GM18520 (cell line): ENCODE measurements around the gene APOH.
"Not testable (repeated sequence)": the region's sequence is repeated elsewhere in the genome, so short reads cannot be mapped to it uniquely, and the experiment has no call there.

Experiments used
- ATAC-seq: cut with Tn5 transposase; IDR thresholded peaks from one replicate; pipeline ENCODE4 v1.9.1; 2021; ENCODE audit not compliant: unreplicated experiment

The APOH gene

GRCh38 chr17:66228887-66229782 lies at the start of gene APOH:
TSS of gene APOH (minus strand) at chr17:66229415. CDS start at chr17:66229379, 36 bp downstream.
- no peak for ATAC-seq

- ATAC-seq: no peak
Measured at GRCh38 chr17:66277191-66277590, 48.0 kb upstream of the APOH start.

GRCh38 chr17:66276328-66276937 lies 47.2 kb upstream of the APOH start:
- ATAC-seq: no peak

DNA sequence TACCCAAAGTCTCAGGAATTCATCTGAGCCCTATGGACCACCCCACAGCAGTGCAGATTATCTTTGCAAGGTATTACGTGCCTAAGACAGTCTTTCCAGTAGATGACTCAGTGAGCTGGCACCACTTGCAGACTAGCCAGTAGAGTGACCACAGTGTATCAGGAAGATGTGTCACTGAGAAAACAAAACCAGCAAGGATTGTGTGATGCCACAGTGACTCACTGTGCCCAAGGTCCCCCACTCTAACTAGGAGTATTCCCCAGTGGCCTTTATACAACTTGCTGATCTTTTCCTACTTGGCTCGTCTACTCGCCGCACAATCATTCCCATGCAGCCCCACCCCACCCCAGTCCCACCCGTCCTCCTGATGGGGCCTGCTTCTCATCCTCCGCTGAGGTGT lies 46.4 kb upstream of the APOH start:
- ATAC-seq: no peak

DNA sequence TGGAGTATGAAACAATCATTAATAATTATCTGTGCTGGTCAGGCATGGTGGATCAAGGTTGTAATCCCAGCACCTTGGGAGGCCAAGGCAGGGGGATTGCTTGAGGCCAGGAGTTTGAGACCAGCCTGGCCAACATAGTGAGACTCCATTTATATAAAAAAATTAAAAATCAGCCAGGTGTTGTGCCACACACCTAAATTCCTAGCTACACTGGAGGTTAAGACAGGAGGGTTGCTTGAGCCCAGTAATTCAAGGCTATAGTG lies 44.3 kb upstream of the APOH start:
- ATAC-seq: no peak

GRCh38 chr17:66272811-66273585 lies 43.8 kb upstream of the APOH start:
- no peak for ATAC-seq

- ATAC-seq: no peak
Measured at GRCh38 chr17:66271512-66271911, 42.3 kb upstream of the APOH start.

- no peak for ATAC-seq
Measured at GRCh38 chr17:66270106-66270505, 40.9 kb upstream of the APOH start.

GRCh38 chr17:66268247-66268927 lies 39.2 kb upstream of the APOH start:
- ATAC-seq: no peak

- ATAC-seq: no peak
Measured at GRCh38 chr17:66264696-66265095, 35.5 kb upstream of the APOH start.

DNA sequence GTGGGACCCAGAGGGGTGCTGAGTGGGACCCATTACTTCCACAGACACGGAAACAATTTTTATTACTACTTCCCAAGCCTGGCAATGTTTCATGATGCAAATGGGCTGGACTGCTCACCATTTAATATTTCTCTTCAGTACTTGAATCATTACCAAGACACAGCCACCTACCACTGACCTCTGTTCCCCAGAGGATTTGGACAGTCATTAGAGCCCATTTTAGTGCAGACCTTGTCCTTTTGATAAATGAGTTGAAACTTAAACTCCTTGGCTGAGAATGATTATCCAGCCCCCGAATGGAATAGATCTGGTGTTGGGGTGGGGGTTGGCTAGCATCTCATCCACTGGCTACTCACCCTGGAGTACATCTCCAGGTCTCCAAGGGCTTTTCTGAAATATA lies 33.6 kb upstream of the APOH start:
- ATAC-seq: no peak

GRCh38 chr17:66260688-66261087 lies 31.5 kb upstream of the APOH start:
- ATAC-seq: no peak

DNA sequence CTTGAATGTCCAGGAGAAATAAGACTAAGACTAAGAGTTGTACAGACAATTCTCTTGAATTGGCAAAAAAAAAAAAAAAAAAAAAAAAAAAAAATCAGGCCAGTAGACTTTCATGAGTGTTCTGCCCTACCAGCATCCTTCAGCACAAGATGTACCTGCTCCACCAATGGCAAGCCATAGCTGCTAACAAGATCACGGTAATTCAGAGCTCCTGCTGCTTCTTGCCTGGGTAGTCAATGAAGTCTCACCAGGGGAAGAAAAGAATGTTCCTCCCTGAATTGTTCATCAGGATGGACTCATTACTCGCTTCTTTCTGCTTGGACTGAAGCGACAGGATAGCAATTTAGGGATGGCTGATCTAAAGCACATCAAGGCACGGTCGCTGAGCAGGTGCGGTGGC lies 31.1 kb upstream of the APOH start:
- no peak for ATAC-seq

DNA sequence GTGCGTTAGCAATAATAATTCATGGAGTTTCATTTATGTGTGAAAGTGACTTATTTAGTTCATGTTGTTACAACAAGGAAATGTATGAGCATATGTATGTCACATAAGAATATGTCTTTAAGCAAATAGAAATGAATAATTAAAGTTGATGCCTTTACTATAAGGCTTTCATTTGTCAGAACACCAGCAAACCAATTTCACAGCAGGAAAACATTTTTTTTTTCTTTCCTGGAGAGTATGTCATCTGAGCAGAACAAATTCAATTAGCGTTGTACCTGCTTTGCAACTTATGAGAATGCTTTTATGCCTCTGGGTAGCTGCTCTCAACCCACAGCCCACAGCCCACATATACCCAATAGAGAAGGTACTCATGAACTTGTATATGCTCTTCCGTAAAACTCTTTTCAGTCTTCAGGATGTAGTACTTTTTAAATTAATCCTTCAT lies 26.3 kb upstream of the APOH start:
- no peak for ATAC-seq

- no peak for ATAC-seq
Measured at GRCh38 chr17:66255112-66255511, 25.9 kb upstream of the APOH start.

DNA sequence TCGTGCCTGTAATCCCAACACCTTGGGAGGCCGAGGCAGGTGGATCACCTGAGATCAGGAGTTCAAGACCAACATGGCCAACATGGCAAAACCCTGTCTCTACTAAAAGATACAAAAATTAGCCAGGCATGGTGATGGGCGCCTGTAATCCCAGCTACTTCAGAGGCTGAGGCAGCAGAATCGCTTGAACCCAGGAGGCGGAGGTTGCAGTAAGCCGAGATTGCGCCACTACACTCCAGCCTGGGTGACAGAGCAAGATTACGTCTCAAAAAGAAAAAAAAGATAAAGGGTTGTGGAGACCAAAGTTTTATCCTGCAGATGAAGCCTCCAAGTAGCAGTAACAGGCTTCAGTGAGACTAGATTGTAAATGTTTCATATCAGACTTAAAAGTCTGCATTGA lies 24.2 kb upstream of the APOH start:
- ATAC-seq: not testable (repeated sequence)

- ATAC-seq: no peak
Measured at GRCh38 chr17:66250686-66251085, 21.5 kb upstream of the APOH start.

- ATAC-seq: no peak
Measured at GRCh38 chr17:66248285-66248684, 19.1 kb upstream of the APOH start.

DNA sequence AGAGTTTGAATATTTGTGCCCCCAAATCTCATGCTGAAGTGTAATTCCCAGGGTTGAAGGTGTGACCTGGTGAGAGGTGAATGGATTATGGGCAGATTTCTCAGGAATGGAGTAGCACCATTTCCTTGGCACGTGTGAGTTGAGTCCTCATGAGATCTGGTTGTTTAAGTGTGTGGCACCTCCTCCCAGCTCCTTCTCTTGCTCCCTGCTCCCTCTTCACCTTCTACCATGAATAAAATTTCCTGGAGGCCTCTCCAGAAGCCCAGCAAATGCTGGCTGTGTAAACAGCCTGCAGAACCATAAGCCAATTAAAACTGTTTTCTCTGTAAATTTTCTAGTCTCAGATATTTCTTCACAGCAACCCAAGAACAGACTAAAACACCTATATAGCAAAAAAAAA lies 12.6 kb upstream of the APOH start:
- ATAC-seq: no peak

- no peak for ATAC-seq
Measured at GRCh38 chr17:66240630-66241029, 11.4 kb upstream of the APOH start.

DNA sequence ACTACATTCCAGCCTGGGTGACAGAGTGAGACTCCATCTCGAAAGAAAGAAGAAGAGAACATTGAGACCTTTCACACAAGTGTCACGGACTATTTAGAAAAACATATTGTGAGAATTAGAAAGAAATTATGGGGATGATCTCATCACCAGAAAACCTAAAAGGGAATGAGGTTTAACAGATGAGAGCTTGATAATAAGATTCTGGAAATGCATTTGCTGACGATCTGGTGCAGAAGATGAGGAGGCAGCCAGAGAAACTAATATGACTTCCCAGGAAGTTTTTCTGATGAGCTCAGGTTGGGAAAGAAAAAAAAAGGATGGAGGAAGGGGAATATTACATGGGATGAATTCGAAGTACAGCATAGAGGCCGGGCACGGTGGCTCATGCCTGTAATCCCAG lies 10.8 kb upstream of the APOH start:
- ATAC-seq: no peak
